Measurements from ENCODE around the gene KCNMB1.
"Not testable (repeated sequence)": the region's sequence is repeated elsewhere in the genome, so short reads cannot be mapped to it uniquely, and the experiment has no call there.

KCNMB1 gene

GRCh38 chr5:170383227-170383626 lies 5.9 kb downstream of the KCNMB1 start:
- Histone ChIP-seq H3K27me3 (ENCODE audit: control insufficient read depth in 5 of 5, insufficient read depth in 4 of 5, low read length in 5 of 5) (peaks cover 0 to 2% (median 0%) of the 10 kb centered on the region in 5 donors), H3K9me3 (ENCODE audit: control insufficient read depth in 5 of 5, low read length in 5 of 5) (no peaks in the 10 kb centered on the region), H3K4me3 (ENCODE audit: low read depth in 1 of 5, low read length in 5 of 5) (no peak overlapping the region), H3K9ac (ENCODE audit: low read length in 5 of 5) (no peak overlapping the region), H3K4me1 (ENCODE audit: control insufficient read depth in 5 of 5, insufficient read depth in 5 of 5, low read length in 5 of 5) (peaks cover 0 to 12% (median 5%) of the 10 kb centered on the region in 5 donors), H3K36me3 (ENCODE audit: control insufficient read depth in 5 of 5, insufficient read depth in 5 of 5, low read length in 5 of 5) (peaks cover 0 to 12% (median 0%) of the 10 kb centered on the region in 5 donors), H3K27ac (ENCODE audit: low read depth, low read length) (no peak overlapping the region)

GRCh38 chr5:170382790-170383189 lies 6.4 kb downstream of the KCNMB1 start:
- peaks cover 0 to 12% (median 0%) of the 10 kb centered on the region in 5 donors for H3K36me3 ChIP-seq (ENCODE audit: control insufficient read depth in 5 of 5, insufficient read depth in 5 of 5, low read length in 5 of 5)
- H3K9me3 ChIP-seq (ENCODE audit: control insufficient read depth in 5 of 5, low read length in 5 of 5), result no peaks in the 10 kb centered on the region
- no peak overlapping the region for H3K27ac ChIP-seq (ENCODE audit: low read depth, low read length)
- no peak overlapping the region for H3K4me3 ChIP-seq (ENCODE audit: low read depth in 1 of 5, low read length in 5 of 5)
- peaks cover 0 to 7% (median 3%) of the 10 kb centered on the region in 5 donors for H3K4me1 ChIP-seq (ENCODE audit: control insufficient read depth in 5 of 5, insufficient read depth in 5 of 5, low read length in 5 of 5)
- peaks cover 0 to 2% (median 0%) of the 10 kb centered on the region in 5 donors for H3K27me3 ChIP-seq (ENCODE audit: control insufficient read depth in 5 of 5, insufficient read depth in 4 of 5, low read length in 5 of 5)
- no peak overlapping the region for H3K9ac ChIP-seq (ENCODE audit: low read length in 5 of 5)

- Histone ChIP-seq H3K4me1 (ENCODE audit: control insufficient read depth in 5 of 5, insufficient read depth in 5 of 5, low read length in 5 of 5) (peaks cover 0 to 7% (median 3%) of the 10 kb centered on the region in 5 donors), H3K9ac (ENCODE audit: low read length in 5 of 5) (no peak overlapping the region), H3K9me3 (ENCODE audit: control insufficient read depth in 5 of 5, low read length in 5 of 5) (no peaks in the 10 kb centered on the region), H3K4me3 (ENCODE audit: low read depth in 1 of 5, low read length in 5 of 5) (no peak overlapping the region), H3K27me3 (ENCODE audit: control insufficient read depth in 5 of 5, insufficient read depth in 4 of 5, low read length in 5 of 5) (peaks cover 0 to 2% (median 0%) of the 10 kb centered on the region in 5 donors), H3K27ac (ENCODE audit: low read depth, low read length) (no peak overlapping the region), H3K36me3 (ENCODE audit: control insufficient read depth in 5 of 5, insufficient read depth in 5 of 5, low read length in 5 of 5) (peaks cover 0 to 12% (median 0%) of the 10 kb centered on the region in 5 donors)
Observed at GRCh38 chr5:170380361-170380951, 8.7 kb downstream of the KCNMB1 start.

GRCh38 chr5:170378740-170379139 lies 10.4 kb downstream of the KCNMB1 start:
- H3K27ac ChIP-seq (ENCODE audit: low read depth, low read length), result no peak overlapping the region
- no peaks in the 10 kb centered on the region for H3K4me1 ChIP-seq (ENCODE audit: control insufficient read depth in 5 of 5, insufficient read depth in 5 of 5, low read length in 5 of 5)
- no peak overlapping the region for H3K4me3 ChIP-seq (ENCODE audit: low read depth in 1 of 5, low read length in 5 of 5)
- peaks cover 0 to 7% (median 0%) of the 10 kb centered on the region in 5 donors for H3K36me3 ChIP-seq (ENCODE audit: control insufficient read depth in 5 of 5, insufficient read depth in 5 of 5, low read length in 5 of 5)
- no peaks in the 10 kb centered on the region for H3K9me3 ChIP-seq (ENCODE audit: control insufficient read depth in 5 of 5, low read length in 5 of 5)
- H3K27me3 ChIP-seq (ENCODE audit: control insufficient read depth in 5 of 5, insufficient read depth in 4 of 5, low read length in 5 of 5), result no peaks in the 10 kb centered on the region
- H3K9ac ChIP-seq (ENCODE audit: low read length in 5 of 5), result no peak overlapping the region

GRCh38 chr5:170377027-170377426 lies 12.1 kb downstream of the KCNMB1 start:
- Histone ChIP-seq H3K4me3 (ENCODE audit: low read depth in 1 of 5, low read length in 5 of 5) (no peak overlapping the region), H3K36me3 (ENCODE audit: control insufficient read depth in 5 of 5, insufficient read depth in 5 of 5, low read length in 5 of 5) (peaks cover 0 to 3% (median 0%) of the 10 kb centered on the region in 5 donors), H3K27me3 (ENCODE audit: control insufficient read depth in 5 of 5, insufficient read depth in 4 of 5, low read length in 5 of 5) (no peaks in the 10 kb centered on the region), H3K9me3 (ENCODE audit: control insufficient read depth in 5 of 5, low read length in 5 of 5) (no peaks in the 10 kb centered on the region), H3K27ac (ENCODE audit: low read depth, low read length) (no peak overlapping the region), H3K4me1 (ENCODE audit: control insufficient read depth in 5 of 5, insufficient read depth in 5 of 5, low read length in 5 of 5) (no peaks in the 10 kb centered on the region), H3K9ac (ENCODE audit: low read length in 5 of 5) (no peak overlapping the region)

DNA sequence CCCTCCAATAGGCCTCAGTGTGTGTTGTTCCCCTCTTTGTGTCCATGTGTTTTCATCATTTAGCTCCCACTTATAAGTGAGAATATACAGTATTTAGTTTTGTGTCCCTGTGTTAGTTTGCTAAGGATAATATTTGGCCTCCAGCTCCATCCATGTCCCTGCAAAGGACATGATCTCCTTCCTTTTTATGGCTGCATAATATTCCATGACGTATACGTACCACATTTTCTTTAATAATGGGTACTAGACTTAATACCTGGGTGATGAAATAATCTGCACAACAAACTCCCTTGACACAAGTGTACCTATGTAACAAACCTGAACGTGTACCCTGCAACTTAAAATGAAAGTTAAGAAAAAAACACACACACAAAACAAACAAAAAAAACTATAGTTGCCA lies 12.6 kb downstream of the KCNMB1 start:
- H3K27ac ChIP-seq (ENCODE audit: low read depth, low read length); H3K4me3 ChIP-seq (ENCODE audit: low read depth in 1 of 5, low read length in 5 of 5); H3K36me3 ChIP-seq (ENCODE audit: control insufficient read depth in 5 of 5, insufficient read depth in 5 of 5, low read length in 5 of 5); H3K9ac ChIP-seq (ENCODE audit: low read length in 5 of 5); H3K4me1 ChIP-seq (ENCODE audit: control insufficient read depth in 5 of 5, insufficient read depth in 5 of 5, low read length in 5 of 5); H3K9me3 ChIP-seq (ENCODE audit: control insufficient read depth in 5 of 5, low read length in 5 of 5); H3K27me3 ChIP-seq (ENCODE audit: control insufficient read depth in 5 of 5, insufficient read depth in 4 of 5, low read length in 5 of 5): not testable (repeated sequence)

GRCh38 chr5:170375283-170375682 lies 13.9 kb downstream of the KCNMB1 start:
- H3K27ac ChIP-seq (ENCODE audit: low read depth, low read length), result no peak overlapping the region
- H3K4me3 ChIP-seq (ENCODE audit: low read depth in 1 of 5, low read length in 5 of 5), result no peak overlapping the region
- no peaks in the 10 kb centered on the region for H3K4me1 ChIP-seq (ENCODE audit: control insufficient read depth in 5 of 5, insufficient read depth in 5 of 5, low read length in 5 of 5)
- no peaks in the 10 kb centered on the region for H3K9me3 ChIP-seq (ENCODE audit: control insufficient read depth in 5 of 5, low read length in 5 of 5)
- no peaks in the 10 kb centered on the region for H3K27me3 ChIP-seq (ENCODE audit: control insufficient read depth in 5 of 5, insufficient read depth in 4 of 5, low read length in 5 of 5)
- H3K9ac ChIP-seq (ENCODE audit: low read length in 5 of 5), result no peak overlapping the region
- H3K36me3 ChIP-seq (ENCODE audit: control insufficient read depth in 5 of 5, insufficient read depth in 5 of 5, low read length in 5 of 5), result peaks cover 0 to under 1% (median 0%) of the 10 kb centered on the region in 5 donors

DNA sequence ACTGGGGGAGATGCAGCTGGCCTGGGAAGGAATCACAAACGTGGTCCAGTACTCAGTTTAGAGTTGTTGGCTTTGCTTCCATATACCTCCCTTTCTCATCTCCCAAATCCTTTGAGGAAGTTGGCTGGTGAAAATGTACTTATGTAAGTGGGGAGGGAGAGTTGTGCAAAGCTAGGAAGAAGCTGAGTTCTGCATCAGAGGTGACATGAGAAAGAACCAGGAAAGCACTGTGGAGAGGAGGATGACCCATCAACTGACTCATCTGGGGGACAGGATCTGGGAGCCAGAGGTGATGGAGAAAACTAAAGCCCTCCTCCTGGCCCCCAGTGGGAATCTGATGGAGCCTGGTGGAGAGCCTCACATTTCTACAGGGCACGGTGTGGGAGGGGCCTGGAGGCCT lies 16.2 kb downstream of the KCNMB1 start:
- Histone ChIP-seq H3K27me3 (ENCODE audit: control insufficient read depth in 5 of 5, insufficient read depth in 4 of 5, low read length in 5 of 5) (no peaks in the 10 kb centered on the region), H3K36me3 (ENCODE audit: control insufficient read depth in 5 of 5, insufficient read depth in 5 of 5, low read length in 5 of 5) (no peaks in the 10 kb centered on the region), H3K4me1 (ENCODE audit: control insufficient read depth in 5 of 5, insufficient read depth in 5 of 5, low read length in 5 of 5) (no peaks in the 10 kb centered on the region), H3K9ac (ENCODE audit: low read length in 5 of 5) (no peak overlapping the region), H3K27ac (ENCODE audit: low read depth, low read length) (no peak overlapping the region), H3K4me3 (ENCODE audit: low read depth in 1 of 5, low read length in 5 of 5) (no peak overlapping the region), H3K9me3 (ENCODE audit: control insufficient read depth in 5 of 5, low read length in 5 of 5) (no peaks in the 10 kb centered on the region)

DNA sequence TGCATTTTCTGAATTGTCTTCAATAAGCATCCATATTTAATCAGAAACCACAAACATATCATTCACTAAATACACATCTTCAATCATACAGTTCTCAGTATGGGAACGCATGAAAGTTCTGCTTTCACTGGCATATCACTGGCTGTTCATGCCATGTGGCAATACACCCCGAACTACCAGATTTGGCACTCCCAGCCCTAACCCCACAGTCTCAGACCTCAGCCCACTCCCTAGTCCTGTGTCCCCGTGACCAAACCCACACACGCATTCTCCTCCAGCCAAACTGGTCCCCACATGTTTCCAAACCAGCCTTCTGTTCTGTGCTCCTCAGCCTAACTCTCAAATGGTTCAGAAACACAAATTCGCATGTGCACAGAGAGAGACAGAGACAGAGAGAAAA lies 20.6 kb downstream of the KCNMB1 start:
- H3K36me3 ChIP-seq (ENCODE audit: control insufficient read depth in 5 of 5, insufficient read depth in 5 of 5, low read length in 5 of 5), result no peaks in the 10 kb centered on the region
- H3K4me1 ChIP-seq (ENCODE audit: control insufficient read depth in 5 of 5, insufficient read depth in 5 of 5, low read length in 5 of 5), result peaks cover 0 to under 1% (median 0%) of the 10 kb centered on the region in 5 donors
- H3K4me3 ChIP-seq (ENCODE audit: low read depth in 1 of 5, low read length in 5 of 5), result no peak overlapping the region
- no peaks in the 10 kb centered on the region for H3K27me3 ChIP-seq (ENCODE audit: control insufficient read depth in 5 of 5, insufficient read depth in 4 of 5, low read length in 5 of 5)
- no peak overlapping the region for H3K27ac ChIP-seq (ENCODE audit: low read depth, low read length)
- H3K9me3 ChIP-seq (ENCODE audit: control insufficient read depth in 5 of 5, low read length in 5 of 5), result no peaks in the 10 kb centered on the region
- H3K9ac ChIP-seq (ENCODE audit: low read length in 5 of 5), result no peak overlapping the region

- H3K4me1 ChIP-seq (ENCODE audit: control insufficient read depth in 5 of 5, insufficient read depth in 5 of 5, low read length in 5 of 5), result peaks cover 4 to 24% (median 16%) of the 10 kb centered on the region in 5 donors
- H3K27me3 ChIP-seq (ENCODE audit: control insufficient read depth in 5 of 5, insufficient read depth in 4 of 5, low read length in 5 of 5), result no peaks in the 10 kb centered on the region
- no peaks in the 10 kb centered on the region for H3K36me3 ChIP-seq (ENCODE audit: control insufficient read depth in 5 of 5, insufficient read depth in 5 of 5, low read length in 5 of 5)
- H3K9me3 ChIP-seq (ENCODE audit: control insufficient read depth in 5 of 5, low read length in 5 of 5), result no peaks in the 10 kb centered on the region
- no peak overlapping the region for H3K4me3 ChIP-seq (ENCODE audit: low read depth in 1 of 5, low read length in 5 of 5)
- H3K9ac ChIP-seq (ENCODE audit: low read length in 5 of 5), result no peak overlapping the region
- H3K27ac ChIP-seq (ENCODE audit: low read depth, low read length), result no peak overlapping the region
Observed at GRCh38 chr5:170366276-170366675, 22.9 kb downstream of the KCNMB1 start.

All from subcutaneous abdominal adipose tissue (tissue), 5 donors.